ENCODE measurements around the gene FOXI2.

FOXI2 gene

GRCh38 chr10:127736915-127737562 lies at the start of gene FOXI2:
FOXI2 (plus strand) TSS chr10:127737185; CDS start chr10:127737274, 89 bp downstream.
- Histone ChIP-seq H3K9me3 (ENCODE audit: control insufficient read depth, insufficient read depth, low read depth, low read length) (no peaks in the 10 kb centered on the region), H3K27me3 (ENCODE audit: control insufficient read depth, insufficient read depth, low read length) (peaks cover 96% of the 10 kb centered on the region), H3K27ac (ENCODE audit: low read depth, low read length) (no peak within 1 kb of the TSS), H3K36me3 (ENCODE audit: control insufficient read depth, insufficient read depth, low read length) (no peaks in the 10 kb centered on the region), H3K4me1 (ENCODE audit: control insufficient read depth, insufficient read depth, low read length) (peaks cover 16% of the 10 kb centered on the region), H3K9ac (ENCODE audit: low read length) (peak within 1 kb of the TSS; percentile 34), H3K4me3 (ENCODE audit: low read depth, low read length) (peak within 1 kb of the TSS; percentile 72)

- Histone ChIP-seq H3K36me3 (ENCODE audit: control insufficient read depth, insufficient read depth, low read length) (no peaks in the 10 kb centered on the region), H3K9me3 (ENCODE audit: control insufficient read depth, insufficient read depth, low read depth, low read length) (no peaks in the 10 kb centered on the region), H3K4me3 (ENCODE audit: low read depth, low read length) (no peak overlapping the region), H3K9ac (ENCODE audit: low read length) (no peak overlapping the region), H3K27me3 (ENCODE audit: control insufficient read depth, insufficient read depth, low read length) (peaks cover 2% of the 10 kb centered on the region; the same call in 1 of the 2 replicates), H3K27ac (ENCODE audit: low read depth, low read length) (no peak overlapping the region), H3K4me1 (ENCODE audit: control insufficient read depth, insufficient read depth, low read length) (no peaks in the 10 kb centered on the region)
These were observed 49.4 kb upstream of the FOXI2 start for GRCh38 chr10:127687548-127687947.

GRCh38 chr10:127690176-127690835 lies 46.7 kb upstream of the FOXI2 start:
- Histone ChIP-seq H3K36me3 (ENCODE audit: control insufficient read depth, insufficient read depth, low read length) (no peaks in the 10 kb centered on the region), H3K4me3 (ENCODE audit: low read depth, low read length) (no peak overlapping the region), H3K9me3 (ENCODE audit: control insufficient read depth, insufficient read depth, low read depth, low read length) (no peaks in the 10 kb centered on the region)

GRCh38 chr10:127694580-127695193 lies 42.3 kb upstream of the FOXI2 start:
- Histone ChIP-seq H3K4me3 (ENCODE audit: low read depth, low read length) (no peak overlapping the region), H3K9ac (ENCODE audit: low read length) (no peak overlapping the region), H3K4me1 (ENCODE audit: control insufficient read depth, insufficient read depth, low read length) (peaks cover 7% of the 10 kb centered on the region; the same call in 1 of the 2 replicates), H3K9me3 (ENCODE audit: control insufficient read depth, insufficient read depth, low read depth, low read length) (no peaks in the 10 kb centered on the region), H3K27me3 (ENCODE audit: control insufficient read depth, insufficient read depth, low read length) (no peaks in the 10 kb centered on the region; the same call in 1 of the 2 replicates), H3K36me3 (ENCODE audit: control insufficient read depth, insufficient read depth, low read length) (no peaks in the 10 kb centered on the region), H3K27ac (ENCODE audit: low read depth, low read length) (no peak overlapping the region)

More at GRCh38 chr10:127690176-127690835, 46.7 kb upstream of the FOXI2 start:
- Histone ChIP-seq H3K4me1 (ENCODE audit: control insufficient read depth, insufficient read depth, low read length) (peaks cover 3% of the 10 kb centered on the region; the same call in 1 of the 2 replicates), H3K27me3 (ENCODE audit: control insufficient read depth, insufficient read depth, low read length) (peaks cover 2% of the 10 kb centered on the region; the same call in 1 of the 2 replicates), H3K27ac (ENCODE audit: low read depth, low read length) (no peak overlapping the region), H3K9ac (ENCODE audit: low read length) (no peak overlapping the region)

- H3K27me3 ChIP-seq (ENCODE audit: control insufficient read depth, insufficient read depth, low read length) = no peaks in the 10 kb centered on the region; the same call in 1 of the 2 replicates
- no peak overlapping the region for H3K4me3 ChIP-seq (ENCODE audit: low read depth, low read length)
- no peak overlapping the region for H3K9ac ChIP-seq (ENCODE audit: low read length)
- no peaks in the 10 kb centered on the region for H3K9me3 ChIP-seq (ENCODE audit: control insufficient read depth, insufficient read depth, low read depth, low read length)
- H3K36me3 ChIP-seq (ENCODE audit: control insufficient read depth, insufficient read depth, low read length) = no peaks in the 10 kb centered on the region
- no peak overlapping the region for H3K27ac ChIP-seq (ENCODE audit: low read depth, low read length)
- H3K4me1 ChIP-seq (ENCODE audit: control insufficient read depth, insufficient read depth, low read length) = peaks cover 7% of the 10 kb centered on the region; the same call in 1 of the 2 replicates
These were observed 41.6 kb upstream of the FOXI2 start for GRCh38 chr10:127695431-127695830.

GRCh38 chr10:127698886-127699285 lies 38.1 kb upstream of the FOXI2 start:
- no peak overlapping the region for H3K9ac ChIP-seq (ENCODE audit: low read length)

GRCh38 chr10:127699311-127699710 lies 37.7 kb upstream of the FOXI2 start:
- Histone ChIP-seq H3K4me1 (ENCODE audit: control insufficient read depth, insufficient read depth, low read length) (peaks cover 7% of the 10 kb centered on the region; the same call in 1 of the 2 replicates), H3K4me3 (ENCODE audit: low read depth, low read length) (no peak overlapping the region), H3K27ac (ENCODE audit: low read depth, low read length) (no peak overlapping the region), H3K9ac (ENCODE audit: low read length) (no peak overlapping the region), H3K36me3 (ENCODE audit: control insufficient read depth, insufficient read depth, low read length) (no peaks in the 10 kb centered on the region), H3K9me3 (ENCODE audit: control insufficient read depth, insufficient read depth, low read depth, low read length) (no peaks in the 10 kb centered on the region), H3K27me3 (ENCODE audit: control insufficient read depth, insufficient read depth, low read length) (no peaks in the 10 kb centered on the region; the same call in 1 of the 2 replicates)

More at GRCh38 chr10:127698886-127699285, 38.1 kb upstream of the FOXI2 start:
- no peak overlapping the region for H3K4me3 ChIP-seq (ENCODE audit: low read depth, low read length)
- no peak overlapping the region for H3K27ac ChIP-seq (ENCODE audit: low read depth, low read length)
- no peaks in the 10 kb centered on the region; the same call in 1 of the 2 replicates for H3K27me3 ChIP-seq (ENCODE audit: control insufficient read depth, insufficient read depth, low read length)
- H3K9me3 ChIP-seq (ENCODE audit: control insufficient read depth, insufficient read depth, low read depth, low read length) = no peaks in the 10 kb centered on the region
- peaks cover 7% of the 10 kb centered on the region; the same call in 1 of the 2 replicates for H3K4me1 ChIP-seq (ENCODE audit: control insufficient read depth, insufficient read depth, low read length)
- no peaks in the 10 kb centered on the region for H3K36me3 ChIP-seq (ENCODE audit: control insufficient read depth, insufficient read depth, low read length)

GRCh38 chr10:127702271-127702670 lies 34.7 kb upstream of the FOXI2 start:
- H3K27me3 ChIP-seq (ENCODE audit: control insufficient read depth, insufficient read depth, low read length) = no peaks in the 10 kb centered on the region; the same call in 1 of the 2 replicates
- H3K9me3 ChIP-seq (ENCODE audit: control insufficient read depth, insufficient read depth, low read depth, low read length) = no peaks in the 10 kb centered on the region
- H3K4me1 ChIP-seq (ENCODE audit: control insufficient read depth, insufficient read depth, low read length) = no peaks in the 10 kb centered on the region
- no peak overlapping the region for H3K4me3 ChIP-seq (ENCODE audit: low read depth, low read length)
- H3K9ac ChIP-seq (ENCODE audit: low read length) = no peak overlapping the region
- no peak overlapping the region for H3K27ac ChIP-seq (ENCODE audit: low read depth, low read length)
- no peaks in the 10 kb centered on the region for H3K36me3 ChIP-seq (ENCODE audit: control insufficient read depth, insufficient read depth, low read length)

- Histone ChIP-seq H3K27me3 (ENCODE audit: control insufficient read depth, insufficient read depth, low read length) (no peaks in the 10 kb centered on the region; the same call in 1 of the 2 replicates), H3K9me3 (ENCODE audit: control insufficient read depth, insufficient read depth, low read depth, low read length) (no peaks in the 10 kb centered on the region), H3K27ac (ENCODE audit: low read depth, low read length) (no peak overlapping the region), H3K4me1 (ENCODE audit: control insufficient read depth, insufficient read depth, low read length) (no peaks in the 10 kb centered on the region), H3K4me3 (ENCODE audit: low read depth, low read length) (no peak overlapping the region), H3K9ac (ENCODE audit: low read length) (no peak overlapping the region), H3K36me3 (ENCODE audit: control insufficient read depth, insufficient read depth, low read length) (no peaks in the 10 kb centered on the region)
These were observed 21.7 kb upstream of the FOXI2 start for GRCh38 chr10:127715249-127715648.

- Histone ChIP-seq H3K27ac (ENCODE audit: low read depth, low read length) (no peak overlapping the region), H3K9me3 (ENCODE audit: control insufficient read depth, insufficient read depth, low read depth, low read length) (no peaks in the 10 kb centered on the region), H3K27me3 (ENCODE audit: control insufficient read depth, insufficient read depth, low read length) (no peaks in the 10 kb centered on the region; the same call in 1 of the 2 replicates), H3K9ac (ENCODE audit: low read length) (no peak overlapping the region), H3K36me3 (ENCODE audit: control insufficient read depth, insufficient read depth, low read length) (no peaks in the 10 kb centered on the region), H3K4me1 (ENCODE audit: control insufficient read depth, insufficient read depth, low read length) (no peaks in the 10 kb centered on the region), H3K4me3 (ENCODE audit: low read depth, low read length) (no peak overlapping the region)
These were observed 21.1 kb upstream of the FOXI2 start for GRCh38 chr10:127715782-127716378.

All from HUES6 (cell line).